OCI-LY1 (cell line): ENCODE measurements around the gene PHACTR4.
A peak's percentile ranks its signal among the peaks of the same experiment; 100 is the strongest.

Experiments used
- H2AFZ ChIP-seq: fragments of 200-600 bp; sonication (generic), shearing (Covaris generic); 2 replicates; pipeline ENCODE4 v1.6.0; 2014; ENCODE audit warnings: antibody characterized with exemption, mild to moderate bottlenecking, low read length
- H3F3A ChIP-seq: fragments of 200-600 bp; sonication (generic), shearing (Covaris generic); 2 replicates; pipeline ENCODE4 v1.6.0; 2014; ENCODE audit warnings: mild to moderate bottlenecking, antibody characterized with exemption, low read length, moderate library complexity; ENCODE audit not compliant: insufficient read depth
- H3K27ac ChIP-seq: fragments of 200-600 bp; sonication (generic); 2 replicates; pipeline ENCODE4 v1.5.1; 2014; ENCODE audit warnings: low read length, mixed run types, mild to moderate bottlenecking, low read depth; ENCODE audit not compliant: poor library complexity, severe bottlenecking
- H3K27me3 ChIP-seq: fragments of 200-600 bp; sonication (generic); 2 replicates; pipeline ENCODE4 v1.6.0; 2014; ENCODE audit warnings: antibody characterized with exemption, mild to moderate bottlenecking, low read length, moderate library complexity; ENCODE audit not compliant: insufficient read depth
- H3K36me3 ChIP-seq: fragments of 200-600 bp; sonication (generic); 2 replicates; pipeline ENCODE4 v1.6.1; 2014; ENCODE audit warnings: mild to moderate bottlenecking, antibody characterized with exemption, low read length, moderate library complexity, mixed read lengths; ENCODE audit not compliant: insufficient read depth
- H3K4me1 ChIP-seq: fragments of 200-600 bp; sonication (generic); 2 replicates; pipeline ENCODE4 v1.5.1; 2014; ENCODE audit warnings: mild to moderate bottlenecking, low read length, moderate library complexity; ENCODE audit not compliant: insufficient read depth, severe bottlenecking
- H3K4me2 ChIP-seq: fragments of 200-600 bp; sonication (generic), shearing (Covaris generic); 2 replicates; pipeline ENCODE4 v1.6.1; 2014; ENCODE audit warnings: low read length
- H3K4me3 ChIP-seq: fragments of 200-600 bp; sonication (generic); 2 replicates; pipeline ENCODE4 v1.5.1; 2014; ENCODE audit warnings: low read length, low read depth, mild to moderate bottlenecking, mixed read lengths; ENCODE audit not compliant: poor library complexity, severe bottlenecking
- H3K79me2 ChIP-seq: fragments of 200-600 bp; shearing (Covaris generic); 2 replicates; pipeline ENCODE4 v1.6.1; 2016; ENCODE audit warnings: mixed run types, low read length, mixed read lengths; ENCODE audit not compliant: insufficient read depth
- H3K9ac ChIP-seq: fragments of 200-600 bp; sonication (generic), shearing (Covaris generic); 2 replicates; pipeline ENCODE4 v1.6.1; 2014; ENCODE audit warnings: mild to moderate bottlenecking, low read length, mixed read lengths
- H3K9me2 ChIP-seq: fragments of 200-600 bp; sonication (generic), shearing (Covaris generic); 2 replicates; pipeline ENCODE4 v1.6.1; 2014; ENCODE audit warnings: low read depth, mild to moderate bottlenecking, low read length, mixed read lengths
- H3K9me3 ChIP-seq: fragments of 200-600 bp; shearing (Covaris generic); 2 replicates; pipeline ENCODE4 v1.6.1; 2014; ENCODE audit warnings: low read length, mixed read lengths
- H4K20me1 ChIP-seq: fragments of 200-600 bp; sonication (generic), shearing (Covaris generic); 2 replicates; pipeline ENCODE4 v1.6.0; 2016; ENCODE audit warnings: mild to moderate bottlenecking, low read length; ENCODE audit not compliant: insufficient read depth
- CTCF ChIP-seq: fragments of 200-600 bp; sonication (generic), shearing (Covaris generic); IDR thresholded peaks from 2 replicates; pipeline ENCODE4 v1.5.1; 2017; ENCODE audit warnings: mild to moderate bottlenecking, antibody characterized with exemption, low read length, moderate library complexity, mixed read lengths
- EZH2 ChIP-seq: fragments of 200-600 bp; sonication (generic), shearing (Covaris generic); IDR thresholded peaks from 2 replicates; pipeline ENCODE4 v1.8.0; 2017; ENCODE audit warnings: borderline replicate concordance, mixed run types, mild to moderate bottlenecking, antibody characterized with exemption, low read length, moderate library complexity, mixed read lengths

Gene PHACTR4

GRCh38 chr1:28437924-28438699, 68.6 kb downstream of the PHACTR4 start:
- no peaks in the 10 kb centered on the region for H3K9me2 ChIP-seq
- peak overlapping the region; percentile 25 for H3K4me2 ChIP-seq
- no peaks in the 10 kb centered on the region for H3F3A ChIP-seq
- H3K9me3 ChIP-seq, result no peaks in the 10 kb centered on the region
- no peaks in the 10 kb centered on the region for H3K36me3 ChIP-seq
- H4K20me1 ChIP-seq, result no peaks in the 10 kb centered on the region
- no peak for TF ChIP-seq CTCF
- TF ChIP-seq EZH2, result no peak
- no peaks in the 10 kb centered on the region for H3K27me3 ChIP-seq
- no peak overlapping the region for H2AFZ ChIP-seq
- peaks cover 21% of the 10 kb centered on the region for H3K4me1 ChIP-seq
- no peaks in the 10 kb centered on the region for H3K79me2 ChIP-seq
- H3K4me3 ChIP-seq, result no peak overlapping the region
- peak overlapping the region; percentile 61 for H3K27ac ChIP-seq
- H3K9ac ChIP-seq, result peak overlapping the region; percentile 33; the same call in 1 of the 2 replicates

- Histone ChIP-seq H3K9ac (no peak overlapping the region; the same call in 1 of the 2 replicates), H3K9me3 (no peaks in the 10 kb centered on the region), H3F3A (no peaks in the 10 kb centered on the region), H3K4me3 (no peak overlapping the region), H3K9me2 (no peaks in the 10 kb centered on the region), H3K79me2 (no peaks in the 10 kb centered on the region), H4K20me1 (no peaks in the 10 kb centered on the region), H3K27ac (peak overlapping the region; percentile 61), H2AFZ (no peak overlapping the region), H3K4me1 (peaks cover 21% of the 10 kb centered on the region), H3K27me3 (no peaks in the 10 kb centered on the region), H3K4me2 (no peak overlapping the region), H3K36me3 (no peaks in the 10 kb centered on the region)
- no peak for TF ChIP-seq EZH2
- TF ChIP-seq CTCF, result no peak
Observed at GRCh38 chr1:28439320-28439719, 69.8 kb downstream of the PHACTR4 start.

- H3K27me3 ChIP-seq, result no peaks in the 10 kb centered on the region
- no peaks in the 10 kb centered on the region for H4K20me1 ChIP-seq
- H2AFZ ChIP-seq, result no peak overlapping the region
- H3K4me3 ChIP-seq, result no peak overlapping the region
- H3K36me3 ChIP-seq, result no peaks in the 10 kb centered on the region
- H3K79me2 ChIP-seq, result no peaks in the 10 kb centered on the region
- no peak overlapping the region for H3K4me2 ChIP-seq
- no peaks in the 10 kb centered on the region for H3K9me3 ChIP-seq
- no peak overlapping the region for H3K9ac ChIP-seq
- peaks cover 21% of the 10 kb centered on the region for H3K4me1 ChIP-seq
- H3K27ac ChIP-seq, result no peak overlapping the region
- no peaks in the 10 kb centered on the region for H3K9me2 ChIP-seq
- no peak for TF ChIP-seq EZH2
- no peak for TF ChIP-seq CTCF
- no peaks in the 10 kb centered on the region for H3F3A ChIP-seq
Observed at GRCh38 chr1:28441674-28442073, 72.1 kb downstream of the PHACTR4 start.
